Transverse colon (tissue), 4 donors: ENCODE results near the gene SEC31A.
"Not testable (repeated sequence)": the region's sequence is repeated elsewhere in the genome, so short reads cannot be mapped to it uniquely, and the experiment has no call there.

Experiments
- EP300 ChIP-seq: sonication (generic); formaldehyde crosslinking; IDR thresholded peaks from one replicate; pipeline ENCODE4 v1.6.1; 2017; ENCODE audit warnings: antibody characterized with exemption, low read depth
- POLR2A ChIP-seq: fragments of 450-650 bp; IDR thresholded peaks from one replicate; pipeline ENCODE4 v1.6.1; 2016; ENCODE audit warnings: antibody characterized with exemption, mild to moderate bottlenecking, moderate library complexity
- POLR2AphosphoS5 ChIP-seq, 3 donors: sonication (generic); formaldehyde crosslinking; IDR thresholded peaks; one replicate each; pipeline ENCODE4 v1.6.1; 2016; ENCODE audit warnings: antibody characterized with exemption in 3 of 3
- TF ChIP-seq, protein P1 (sequence below), 5 experiments: fragments of 200-600 bp in 3 of 5; fragments of 450-650 bp in 2 of 5; sonication (generic) in 3 of 5; IDR thresholded peaks; 1 replicate in 2 of 5; 2 replicates in 3 of 5; pipeline ENCODE4 v1.5.1; 2016 to 2017; ENCODE audit warnings: antibody characterized with exemption in 5 of 5, inconsistent platforms in 3 of 5, mild to moderate bottlenecking in 2 of 5, moderate library complexity in 1 of 5

DNA sequence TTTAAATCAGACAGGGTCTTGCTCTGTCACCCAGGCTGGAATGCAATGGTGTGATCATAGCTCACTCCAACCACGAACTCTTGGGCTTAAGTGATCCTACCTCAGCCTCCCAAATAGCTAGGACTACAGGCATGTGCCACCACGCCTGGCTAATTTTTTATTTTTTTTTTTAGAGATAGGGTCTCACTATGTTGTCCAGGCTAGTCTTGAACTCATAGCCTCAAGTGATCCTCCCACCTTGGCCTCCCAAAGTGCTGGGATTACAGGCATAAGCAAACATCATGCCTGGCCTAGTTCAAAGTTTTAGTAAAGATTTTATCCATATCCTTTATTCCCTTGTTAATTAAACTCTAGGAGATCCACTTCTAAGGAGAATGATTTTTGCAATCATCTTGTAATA lies 30.5 kb downstream of the SEC31A start:
- TF ChIP-seq, protein P1, sequence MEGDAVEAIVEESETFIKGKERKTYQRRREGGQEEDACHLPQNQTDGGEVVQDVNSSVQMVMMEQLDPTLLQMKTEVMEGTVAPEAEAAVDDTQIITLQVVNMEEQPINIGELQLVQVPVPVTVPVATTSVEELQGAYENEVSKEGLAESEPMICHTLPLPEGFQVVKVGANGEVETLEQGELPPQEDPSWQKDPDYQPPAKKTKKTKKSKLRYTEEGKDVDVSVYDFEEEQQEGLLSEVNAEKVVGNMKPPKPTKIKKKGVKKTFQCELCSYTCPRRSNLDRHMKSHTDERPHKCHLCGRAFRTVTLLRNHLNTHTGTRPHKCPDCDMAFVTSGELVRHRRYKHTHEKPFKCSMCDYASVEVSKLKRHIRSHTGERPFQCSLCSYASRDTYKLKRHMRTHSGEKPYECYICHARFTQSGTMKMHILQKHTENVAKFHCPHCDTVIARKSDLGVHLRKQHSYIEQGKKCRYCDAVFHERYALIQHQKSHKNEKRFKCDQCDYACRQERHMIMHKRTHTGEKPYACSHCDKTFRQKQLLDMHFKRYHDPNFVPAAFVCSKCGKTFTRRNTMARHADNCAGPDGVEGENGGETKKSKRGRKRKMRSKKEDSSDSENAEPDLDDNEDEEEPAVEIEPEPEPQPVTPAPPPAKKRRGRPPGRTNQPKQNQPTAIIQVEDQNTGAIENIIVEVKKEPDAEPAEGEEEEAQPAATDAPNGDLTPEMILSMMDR (IDR thresholded peaks at IDR 0.05), result not testable (repeated sequence)
- TF ChIP-seq POLR2AphosphoS5 (IDR thresholded peaks at IDR 0.05); POLR2A; EP300: not testable (repeated sequence)
